HEK293 (cell line): Measurements from ENCODE around the gene PLEKHG2.

ENCODE experiments used
- AEBP2 ChIP-seq: fragments of 450-650 bp; formaldehyde crosslinking; IDR thresholded peaks from 2 replicates; pipeline ENCODE4 v1.5.1; 2016; ENCODE audit warnings: missing biosample characterization, missing genetic modification characterization, borderline replicate concordance
- EGR2 ChIP-seq: fragments of 450-650 bp; formaldehyde crosslinking; IDR thresholded peaks from 2 replicates; pipeline ENCODE4 v1.5.1; 2016; ENCODE audit warnings: low read depth, missing biosample characterization, missing genetic modification characterization
- KLF17 ChIP-seq: fragments of 450-650 bp; formaldehyde crosslinking; IDR thresholded peaks from 2 replicates; pipeline ENCODE4 v1.5.1; 2016; ENCODE audit warnings: missing biosample characterization, missing genetic modification characterization
- MEIS1 ChIP-seq: sonication (generic); formaldehyde crosslinking; IDR thresholded peaks from 2 replicates; pipeline ENCODE4 v1.8.1; 2022; ENCODE audit warnings: missing genetic modification reagents, mild to moderate bottlenecking, borderline replicate concordance
- SCRT2 ChIP-seq: fragments of 450-650 bp; formaldehyde crosslinking; IDR thresholded peaks from 2 replicates; pipeline ENCODE4 v1.5.1; 2016; ENCODE audit warnings: missing biosample characterization, missing genetic modification characterization
- TCF7L2 ChIP-seq: IDR thresholded peaks from 2 replicates; pipeline ENCODE4 v1.6.1; 2011; ENCODE audit warnings: low read depth, mild to moderate bottlenecking, inconsistent platforms, low read length, moderate library complexity, borderline replicate concordance
- ZFP3 ChIP-seq: fragments of 450-650 bp; formaldehyde crosslinking; IDR thresholded peaks from 2 replicates; pipeline ENCODE4 v1.5.1; 2016; ENCODE audit warnings: low read depth, missing biosample characterization, missing genetic modification characterization
- ZFP41 ChIP-seq: fragments of 450-650 bp; formaldehyde crosslinking; IDR thresholded peaks from 2 replicates; pipeline ENCODE4 v1.5.1; 2016; ENCODE audit warnings: missing biosample characterization, missing genetic modification characterization, borderline replicate concordance
- ZNF114 ChIP-seq: fragments of 450-650 bp; formaldehyde crosslinking; IDR thresholded peaks from 2 replicates; pipeline ENCODE4 v1.5.0; 2017; ENCODE audit warnings: missing biosample characterization, missing genetic modification characterization
- ZNF121 ChIP-seq: fragments of 450-650 bp; formaldehyde crosslinking; IDR thresholded peaks from 2 replicates; pipeline ENCODE4 v1.5.1; 2016; ENCODE audit warnings: missing biosample characterization, missing genetic modification characterization
- ZNF132 ChIP-seq: fragments of 450-650 bp; formaldehyde crosslinking; IDR thresholded peaks from 2 replicates; pipeline ENCODE4 v1.5.1; 2017; ENCODE audit warnings: missing biosample characterization, missing genetic modification characterization, borderline replicate concordance
- ZNF155 ChIP-seq: fragments of 450-650 bp; formaldehyde crosslinking; IDR thresholded peaks from 2 replicates; pipeline ENCODE4 v1.5.1; 2016; ENCODE audit warnings: missing biosample characterization, missing genetic modification characterization
- ZNF157 ChIP-seq: fragments of 450-650 bp; formaldehyde crosslinking; IDR thresholded peaks from 2 replicates; pipeline ENCODE4 v1.5.1; 2016; ENCODE audit warnings: missing biosample characterization, missing genetic modification characterization
- ZNF174 ChIP-seq: fragments of 450-650 bp; formaldehyde crosslinking; IDR thresholded peaks from 2 replicates; pipeline ENCODE4 v1.5.0; 2017; ENCODE audit warnings: missing biosample characterization, mild to moderate bottlenecking, missing genetic modification characterization
- ZNF2 ChIP-seq: fragments of 450-650 bp; formaldehyde crosslinking; IDR thresholded peaks from 2 replicates; pipeline ENCODE4 v1.5.1; 2016; ENCODE audit warnings: missing biosample characterization, missing genetic modification characterization
- ZNF239 ChIP-seq: fragments of 450-650 bp; formaldehyde crosslinking; IDR thresholded peaks from 2 replicates; pipeline ENCODE4 v1.5.1; 2016; ENCODE audit warnings: missing biosample characterization, missing genetic modification characterization
- ZNF302 ChIP-seq: fragments of 450-650 bp; formaldehyde crosslinking; IDR thresholded peaks from 2 replicates; pipeline ENCODE4 v1.5.1; 2016; ENCODE audit warnings: missing biosample characterization, missing genetic modification characterization, low read depth
- ZNF311 ChIP-seq: fragments of 450-650 bp; formaldehyde crosslinking; IDR thresholded peaks from 2 replicates; pipeline ENCODE4 v1.5.1; 2017; ENCODE audit warnings: missing biosample characterization, missing genetic modification characterization, borderline replicate concordance
- ZNF416 ChIP-seq: fragments of 450-650 bp; formaldehyde crosslinking; IDR thresholded peaks from 2 replicates; pipeline ENCODE4 v1.5.1; 2016; ENCODE audit warnings: missing biosample characterization, missing genetic modification characterization
- ZNF426 ChIP-seq: fragments of 450-650 bp; formaldehyde crosslinking; IDR thresholded peaks from 2 replicates; pipeline ENCODE4 v1.5.1; 2017; ENCODE audit warnings: missing biosample characterization, missing genetic modification characterization, mild to moderate bottlenecking, inconsistent platforms, moderate library complexity
- ZNF518A ChIP-seq: fragments of 450-650 bp; formaldehyde crosslinking; conservative IDR thresholded peaks from 2 replicates; pipeline ENCODE4 v1.5.1; 2016; ENCODE audit warnings: low read depth, missing biosample characterization, missing genetic modification characterization
- ZNF558 ChIP-seq: fragments of 450-650 bp; formaldehyde crosslinking; IDR thresholded peaks from 2 replicates; pipeline ENCODE4 v1.5.1; 2016; ENCODE audit warnings: missing biosample characterization, missing genetic modification characterization
- ZNF623 ChIP-seq: fragments of 450-650 bp; formaldehyde crosslinking; IDR thresholded peaks from 2 replicates; pipeline ENCODE4 v1.5.1; 2016; ENCODE audit warnings: missing biosample characterization, missing genetic modification characterization
- ZNF664 ChIP-seq: fragments of 450-650 bp; formaldehyde crosslinking; IDR thresholded peaks from 2 replicates; pipeline ENCODE4 v1.5.1; 2016; ENCODE audit warnings: missing biosample characterization, missing genetic modification characterization
- ZNF843 ChIP-seq: fragments of 450-650 bp; formaldehyde crosslinking; IDR thresholded peaks from 2 replicates; pipeline ENCODE4 v1.5.1; 2016; ENCODE audit warnings: missing biosample characterization, missing genetic modification characterization
- TF ChIP-seq, protein P1 (sequence below): fragments of 450-650 bp; formaldehyde crosslinking; IDR thresholded peaks from 2 replicates; pipeline ENCODE4 v1.5.1; 2016; ENCODE audit warnings: missing biosample characterization, missing genetic modification characterization
- TF ChIP-seq, protein P2 (sequence below): fragments of 450-650 bp; IDR thresholded peaks from 2 replicates; pipeline ENCODE4 v1.5.1; 2018; ENCODE audit warnings: missing biosample characterization, mild to moderate bottlenecking, missing genetic modification characterization
- TF ChIP-seq, protein P3 (sequence below): fragments of 450-650 bp; formaldehyde crosslinking; IDR thresholded peaks from 2 replicates; pipeline ENCODE4 v1.5.1; 2017; ENCODE audit warnings: missing biosample characterization, missing genetic modification characterization

Gene PLEKHG2

GRCh38 chr19:39402346-39403300 lies 9.8 kb upstream of the PLEKHG2 start (continued):
- TF ChIP-seq ZNF132 (tag by site-specific recombination) (no peak), MEIS1 (CRISPR knock-in tag) (no peak), ZNF239 (peak; percentile 47; the same call in 1 of the 2 replicates), EGR2 (tag by site-specific recombination) (peak; percentile 99), AEBP2 (tag by site-specific recombination) (no peak), ZNF157 (no peak), ZNF114 (tag by site-specific recombination) (no peak), ZNF426 (no peak), ZNF843 (tag by site-specific recombination) (peak; percentile 89), ZNF121 (no peak; the same call in 1 of the 2 replicates), TCF7L2 (no peak), ZNF558 (no peak), ZNF2 (tag by site-specific recombination) (peak; percentile 92), ZNF155 (tag by site-specific recombination) (no peak), KLF17 (tag by site-specific recombination) (peak; percentile 94), ZNF302 (no peak), ZNF174 (tag by site-specific recombination) (no peak), ZFP41 (tag by site-specific recombination) (no peak), ZFP3 (tag by site-specific recombination) (no peak), ZNF416 (tag by site-specific recombination) (no peak), ZNF664 (peak; percentile 62), ZNF623 (no peak), ZNF518A (no peak), ZNF311 (tag by site-specific recombination) (no peak), SCRT2 (tag by site-specific recombination) (peak; percentile 61)
- TF ChIP-seq, protein P1, sequence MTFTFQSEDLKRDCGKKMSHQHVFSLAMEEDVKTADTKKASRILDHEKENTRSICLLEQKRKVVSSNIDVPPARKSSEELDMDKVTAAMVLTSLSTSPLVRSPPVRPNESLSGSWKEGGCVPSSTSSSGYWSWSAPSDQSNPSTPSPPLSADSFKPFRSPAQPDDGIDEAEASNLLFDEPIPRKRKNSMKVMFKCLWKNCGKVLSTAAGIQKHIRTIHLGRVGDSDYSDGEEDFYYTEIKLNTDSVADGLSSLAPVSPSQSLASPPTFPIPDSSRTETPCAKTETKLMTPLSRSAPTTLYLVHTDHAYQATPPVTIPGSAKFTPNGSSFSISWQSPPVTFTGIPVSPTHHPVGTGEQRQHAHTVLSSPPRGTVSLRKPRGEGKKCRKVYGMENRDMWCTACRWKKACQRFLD (tag by site-specific recombination), result no peak
- TF ChIP-seq, protein P2, sequence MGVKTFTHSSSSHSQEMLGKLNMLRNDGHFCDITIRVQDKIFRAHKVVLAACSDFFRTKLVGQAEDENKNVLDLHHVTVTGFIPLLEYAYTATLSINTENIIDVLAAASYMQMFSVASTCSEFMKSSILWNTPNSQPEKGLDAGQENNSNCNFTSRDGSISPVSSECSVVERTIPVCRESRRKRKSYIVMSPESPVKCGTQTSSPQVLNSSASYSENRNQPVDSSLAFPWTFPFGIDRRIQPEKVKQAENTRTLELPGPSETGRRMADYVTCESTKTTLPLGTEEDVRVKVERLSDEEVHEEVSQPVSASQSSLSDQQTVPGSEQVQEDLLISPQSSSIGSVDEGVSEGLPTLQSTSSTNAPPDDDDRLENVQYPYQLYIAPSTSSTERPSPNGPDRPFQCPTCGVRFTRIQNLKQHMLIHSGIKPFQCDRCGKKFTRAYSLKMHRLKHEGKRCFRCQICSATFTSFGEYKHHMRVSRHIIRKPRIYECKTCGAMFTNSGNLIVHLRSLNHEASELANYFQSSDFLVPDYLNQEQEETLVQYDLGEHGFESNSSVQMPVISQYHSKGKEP, result peak; percentile 43; the same call in 1 of the 2 replicates
- TF ChIP-seq, protein P3, sequence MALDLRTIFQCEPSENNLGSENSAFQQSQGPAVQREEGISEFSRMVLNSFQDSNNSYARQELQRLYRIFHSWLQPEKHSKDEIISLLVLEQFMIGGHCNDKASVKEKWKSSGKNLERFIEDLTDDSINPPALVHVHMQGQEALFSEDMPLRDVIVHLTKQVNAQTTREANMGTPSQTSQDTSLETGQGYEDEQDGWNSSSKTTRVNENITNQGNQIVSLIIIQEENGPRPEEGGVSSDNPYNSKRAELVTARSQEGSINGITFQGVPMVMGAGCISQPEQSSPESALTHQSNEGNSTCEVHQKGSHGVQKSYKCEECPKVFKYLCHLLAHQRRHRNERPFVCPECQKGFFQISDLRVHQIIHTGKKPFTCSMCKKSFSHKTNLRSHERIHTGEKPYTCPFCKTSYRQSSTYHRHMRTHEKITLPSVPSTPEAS (tag by site-specific recombination), result peak; percentile 58
